Dedifferentiated amniotic fluid mesenchymal stem cell (primary cell): ENCODE measurements around the gene SLC17A9.
A peak's percentile ranks its signal among the peaks of the same experiment; 100 is the strongest.

Experiments used
- DNase-seq: peaks from one replicate; pipeline ENCODE4 v3.0.0-alpha.2; 2016; ENCODE audit errors: extremely low spot score

Gene SLC17A9

GRCh38 chr20:62968378-62969178, 16.1 kb downstream of the SLC17A9 start:
- no peak for DNase-seq

- no peak for DNase-seq
Observed at GRCh38 chr20:62969179-62969760, 16.8 kb downstream of the SLC17A9 start.

- DNase-seq: no peak
Observed at GRCh38 chr20:62969939-62970306, 17.4 kb downstream of the SLC17A9 start.

- no peak for DNase-seq
Observed at GRCh38 chr20:62970307-62971210, 18.1 kb downstream of the SLC17A9 start.

- no peak for DNase-seq
Observed at GRCh38 chr20:62971211-62971949, 18.9 kb downstream of the SLC17A9 start.

- peak; percentile 65 for DNase-seq
Observed at GRCh38 chr20:62971950-62972844, 19.7 kb downstream of the SLC17A9 start.

GRCh38 chr20:62972845-62973745, 20.6 kb downstream of the SLC17A9 start:
- DNase-seq: no peak

GRCh38 chr20:62975251-62975760, 22.8 kb downstream of the SLC17A9 start:
- DNase-seq: no peak

- DNase-seq: no peak
Observed at GRCh38 chr20:62975812-62976508, 23.5 kb downstream of the SLC17A9 start.

- no peak for DNase-seq
Observed at GRCh38 chr20:62976886-62977285, 24.4 kb downstream of the SLC17A9 start.

GRCh38 chr20:62977613-62978560, 25.4 kb downstream of the SLC17A9 start:
- DNase-seq: no peak

- DNase-seq: no peak
Observed at GRCh38 chr20:62978561-62978943, 26.0 kb downstream of the SLC17A9 start.

GRCh38 chr20:62979310-62979709, 26.8 kb downstream of the SLC17A9 start:
- no peak for DNase-seq

- DNase-seq: no peak
Observed at GRCh38 chr20:62979876-62980373, 27.4 kb downstream of the SLC17A9 start.

GRCh38 chr20:62980380-62980960, 28.0 kb downstream of the SLC17A9 start:
- no peak for DNase-seq

GRCh38 chr20:62980970-62981369, 28.5 kb downstream of the SLC17A9 start:
- peak; percentile 14 for DNase-seq
